ENCODE data around the gene DNAH11. TPM values are rescaled to one million over a fixed set of nuclear protein-coding genes. Genes with fewer than 3 reads are reported as not detected.
"Not testable (repeated sequence)": the region's sequence is repeated elsewhere in the genome, so short reads cannot be mapped to it uniquely, and the experiment has no call there.

DNAH11 gene
- total and polyA plus RNA-seq, 2 donors (not counting 1 experiment from before 2014, with no cell fraction given): 0.33 to 0.34 TPM

DNA sequence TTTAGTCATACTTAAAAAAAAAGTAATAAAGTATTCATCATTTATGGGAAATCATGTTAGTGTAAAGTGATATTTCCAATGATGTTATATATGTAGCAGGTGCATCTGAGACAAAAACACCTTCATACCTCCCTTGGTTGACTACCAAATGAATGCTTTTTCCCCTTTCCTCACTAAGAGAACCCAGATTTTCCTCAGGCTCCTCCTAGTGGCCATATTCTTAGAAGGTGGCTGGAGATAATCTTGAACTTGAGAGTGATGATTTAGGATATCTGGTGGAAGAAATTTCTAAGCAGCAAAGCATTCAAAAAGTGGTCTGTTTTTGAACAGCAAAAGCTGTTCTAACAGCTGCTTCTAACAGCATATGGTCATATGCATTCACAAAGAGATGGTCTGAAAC, 16.8 kb upstream of the DNAH11 start:
- Histone ChIP-seq H2AFZ (ENCODE audit: low read length) (no peak overlapping the region), H4K20me1 (ENCODE audit: control insufficient read depth, extremely low read depth, insufficient read depth, low read length) (no peaks in the 10 kb centered on the region), H3K4me1 (ENCODE audit: control insufficient read depth, extremely low read depth, insufficient read depth, low read length) (no peaks in the 10 kb centered on the region), H3K36me3 (ENCODE audit: control insufficient read depth, insufficient read depth, low read length) (no peaks in the 10 kb centered on the region), H3K27me3 (ENCODE audit: control insufficient read depth, insufficient read depth, low read length) (no peaks in the 10 kb centered on the region), H3K4me3 (replicated peaks in 1 of 4; ENCODE audit: control extremely low read depth in 1 of 4, insufficient read depth in 1 of 4, low read depth in 3 of 4, low read length in 4 of 4) (no peak overlapping the region), H3K79me2 (ENCODE audit: control insufficient read depth, insufficient read depth, low read length) (no peaks in the 10 kb centered on the region), H3K9me3 (ENCODE audit: control insufficient read depth, insufficient read depth, low read depth, low read length) (no peaks in the 10 kb centered on the region), H3K9ac (ENCODE audit: insufficient read depth, low read length) (no peak overlapping the region), H3K27ac (ENCODE audit: insufficient read depth, low read length) (no peak overlapping the region), H3K4me2 (ENCODE audit: extremely low read depth, insufficient read depth, low read length) (no peak overlapping the region)
- DNase-seq (ENCODE audit: low read depth in 2 of 2): peak in 1 of 2 donors; percentile 21
- TF ChIP-seq EZH2 (IDR thresholded peaks at IDR 0.05; ENCODE audit: low read length, missing control alignments): no peak
- TF ChIP-seq, protein P1, sequence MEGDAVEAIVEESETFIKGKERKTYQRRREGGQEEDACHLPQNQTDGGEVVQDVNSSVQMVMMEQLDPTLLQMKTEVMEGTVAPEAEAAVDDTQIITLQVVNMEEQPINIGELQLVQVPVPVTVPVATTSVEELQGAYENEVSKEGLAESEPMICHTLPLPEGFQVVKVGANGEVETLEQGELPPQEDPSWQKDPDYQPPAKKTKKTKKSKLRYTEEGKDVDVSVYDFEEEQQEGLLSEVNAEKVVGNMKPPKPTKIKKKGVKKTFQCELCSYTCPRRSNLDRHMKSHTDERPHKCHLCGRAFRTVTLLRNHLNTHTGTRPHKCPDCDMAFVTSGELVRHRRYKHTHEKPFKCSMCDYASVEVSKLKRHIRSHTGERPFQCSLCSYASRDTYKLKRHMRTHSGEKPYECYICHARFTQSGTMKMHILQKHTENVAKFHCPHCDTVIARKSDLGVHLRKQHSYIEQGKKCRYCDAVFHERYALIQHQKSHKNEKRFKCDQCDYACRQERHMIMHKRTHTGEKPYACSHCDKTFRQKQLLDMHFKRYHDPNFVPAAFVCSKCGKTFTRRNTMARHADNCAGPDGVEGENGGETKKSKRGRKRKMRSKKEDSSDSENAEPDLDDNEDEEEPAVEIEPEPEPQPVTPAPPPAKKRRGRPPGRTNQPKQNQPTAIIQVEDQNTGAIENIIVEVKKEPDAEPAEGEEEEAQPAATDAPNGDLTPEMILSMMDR (conservative IDR thresholded peaks at IDR 0.05 in 1 of 2, IDR thresholded peaks at IDR 0.05 in 1 of 2; ENCODE audit: low read depth in 1 of 2, low read length in 2 of 2): peak; percentile 52 to 60

DNA sequence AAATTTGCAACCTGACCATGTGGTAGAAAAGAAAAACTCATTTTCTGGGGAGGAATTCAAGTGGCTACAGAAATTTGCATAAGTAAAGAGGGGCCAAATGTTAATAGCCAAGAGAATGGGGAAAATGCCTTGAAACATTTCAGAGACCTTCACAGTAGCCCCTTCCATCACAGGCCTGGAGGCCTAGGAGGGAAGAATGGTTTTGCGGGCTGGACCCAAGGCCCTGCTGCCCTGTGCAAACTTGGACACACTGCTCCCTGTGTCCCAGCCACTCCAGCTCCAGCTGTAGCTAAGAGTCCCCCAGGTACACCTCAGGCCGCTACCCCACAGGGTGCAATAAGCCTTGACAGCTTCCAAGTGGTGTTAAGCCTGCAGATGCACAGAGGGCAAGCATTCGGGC, 16.4 kb upstream of the DNAH11 start:
- no peak overlapping the region for H2AFZ ChIP-seq (ENCODE audit: low read length)
- no peaks in the 10 kb centered on the region for H3K4me1 ChIP-seq (ENCODE audit: control insufficient read depth, extremely low read depth, insufficient read depth, low read length)
- no peaks in the 10 kb centered on the region for H3K36me3 ChIP-seq (ENCODE audit: control insufficient read depth, insufficient read depth, low read length)
- H3K9me3 ChIP-seq (ENCODE audit: control insufficient read depth, insufficient read depth, low read depth, low read length): no peaks in the 10 kb centered on the region
- H3K27me3 ChIP-seq (ENCODE audit: control insufficient read depth, insufficient read depth, low read length): no peaks in the 10 kb centered on the region
- H3K4me2 ChIP-seq (ENCODE audit: extremely low read depth, insufficient read depth, low read length): no peak overlapping the region
- no peak for TF ChIP-seq EZH2 (IDR thresholded peaks at IDR 0.05; ENCODE audit: low read length, missing control alignments)
- TF ChIP-seq, protein P1 (conservative IDR thresholded peaks at IDR 0.05 in 1 of 2, IDR thresholded peaks at IDR 0.05 in 1 of 2; ENCODE audit: low read depth in 1 of 2, low read length in 2 of 2): no peak
- no peaks in the 10 kb centered on the region for H3K79me2 ChIP-seq (ENCODE audit: control insufficient read depth, insufficient read depth, low read length)
- no peak overlapping the region for H3K4me3 ChIP-seq (replicated peaks in 1 of 4; ENCODE audit: control extremely low read depth in 1 of 4, insufficient read depth in 1 of 4, low read depth in 3 of 4, low read length in 4 of 4)
- no peak overlapping the region for H3K9ac ChIP-seq (ENCODE audit: insufficient read depth, low read length)
- H3K27ac ChIP-seq (ENCODE audit: insufficient read depth, low read length): no peak overlapping the region
- no peaks in the 10 kb centered on the region for H4K20me1 ChIP-seq (ENCODE audit: control insufficient read depth, extremely low read depth, insufficient read depth, low read length)
- DNase-seq (ENCODE audit: low read depth in 2 of 2): no peak

DNA sequence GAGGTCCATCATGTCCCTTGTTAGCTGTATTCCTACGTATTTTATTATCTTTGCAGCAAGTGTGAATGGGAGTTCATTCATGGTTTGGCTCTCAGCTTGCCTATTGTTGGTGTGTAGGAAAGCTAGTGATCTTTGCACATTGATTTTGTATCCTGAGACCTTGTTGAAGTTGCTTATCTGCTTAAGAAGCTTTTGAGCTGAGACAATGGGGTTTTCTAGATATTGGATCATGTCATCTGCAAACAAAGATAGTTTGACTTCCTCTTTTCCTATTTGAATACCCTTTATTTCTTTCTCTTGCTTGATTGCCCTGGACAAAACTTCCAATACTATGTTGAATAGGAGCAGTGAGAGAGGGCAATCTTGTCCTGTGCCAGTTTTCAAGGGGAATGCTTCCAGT, 10.4 kb upstream of the DNAH11 start:
- H2AFZ ChIP-seq (ENCODE audit: low read length); H3K36me3 ChIP-seq (ENCODE audit: control insufficient read depth, insufficient read depth, low read length); H3K27me3 ChIP-seq (ENCODE audit: control insufficient read depth, insufficient read depth, low read length); H3K4me2 ChIP-seq (ENCODE audit: extremely low read depth, insufficient read depth, low read length); H3K9me3 ChIP-seq (ENCODE audit: control insufficient read depth, insufficient read depth, low read depth, low read length); H3K79me2 ChIP-seq (ENCODE audit: control insufficient read depth, insufficient read depth, low read length); H3K4me1 ChIP-seq (ENCODE audit: control insufficient read depth, extremely low read depth, insufficient read depth, low read length); H4K20me1 ChIP-seq (ENCODE audit: control insufficient read depth, extremely low read depth, insufficient read depth, low read length); H3K4me3 ChIP-seq (replicated peaks in 1 of 4; ENCODE audit: control extremely low read depth in 1 of 4, insufficient read depth in 1 of 4, low read depth in 3 of 4, low read length in 4 of 4); DNase-seq (ENCODE audit: low read depth in 2 of 2); H3K27ac ChIP-seq (ENCODE audit: insufficient read depth, low read length); H3K9ac ChIP-seq (ENCODE audit: insufficient read depth, low read length): not testable (repeated sequence)

DNA sequence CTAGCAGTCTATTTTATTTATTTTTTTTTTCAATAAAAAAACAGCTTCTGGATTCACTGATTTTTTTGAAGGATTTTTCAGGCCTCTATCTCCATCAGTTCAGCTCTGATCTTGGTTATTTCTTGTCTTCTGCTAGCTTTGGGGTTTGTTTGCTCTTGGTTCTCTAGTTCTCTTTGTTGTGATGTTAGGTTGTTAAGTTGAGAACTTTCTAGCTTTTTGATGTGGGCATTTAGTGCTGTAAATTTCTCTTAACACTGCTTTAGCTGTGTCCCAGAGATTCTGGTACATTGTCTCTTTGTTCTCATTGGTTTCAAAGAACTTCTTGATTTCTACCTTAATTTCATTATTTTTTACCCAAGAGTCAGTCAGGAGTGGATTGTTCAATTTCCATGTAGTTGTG, 9.2 kb upstream of the DNAH11 start:
- H3K4me1 ChIP-seq (ENCODE audit: control insufficient read depth, extremely low read depth, insufficient read depth, low read length); DNase-seq (ENCODE audit: low read depth in 2 of 2); H3K4me3 ChIP-seq (replicated peaks in 1 of 4; ENCODE audit: control extremely low read depth in 1 of 4, insufficient read depth in 1 of 4, low read depth in 3 of 4, low read length in 4 of 4); H2AFZ ChIP-seq (ENCODE audit: low read length); H3K36me3 ChIP-seq (ENCODE audit: control insufficient read depth, insufficient read depth, low read length); H3K9ac ChIP-seq (ENCODE audit: insufficient read depth, low read length); H3K27me3 ChIP-seq (ENCODE audit: control insufficient read depth, insufficient read depth, low read length); H3K4me2 ChIP-seq (ENCODE audit: extremely low read depth, insufficient read depth, low read length); H3K9me3 ChIP-seq (ENCODE audit: control insufficient read depth, insufficient read depth, low read depth, low read length); H4K20me1 ChIP-seq (ENCODE audit: control insufficient read depth, extremely low read depth, insufficient read depth, low read length); H3K27ac ChIP-seq (ENCODE audit: insufficient read depth, low read length); H3K79me2 ChIP-seq (ENCODE audit: control insufficient read depth, insufficient read depth, low read length): not testable (repeated sequence)

DNA sequence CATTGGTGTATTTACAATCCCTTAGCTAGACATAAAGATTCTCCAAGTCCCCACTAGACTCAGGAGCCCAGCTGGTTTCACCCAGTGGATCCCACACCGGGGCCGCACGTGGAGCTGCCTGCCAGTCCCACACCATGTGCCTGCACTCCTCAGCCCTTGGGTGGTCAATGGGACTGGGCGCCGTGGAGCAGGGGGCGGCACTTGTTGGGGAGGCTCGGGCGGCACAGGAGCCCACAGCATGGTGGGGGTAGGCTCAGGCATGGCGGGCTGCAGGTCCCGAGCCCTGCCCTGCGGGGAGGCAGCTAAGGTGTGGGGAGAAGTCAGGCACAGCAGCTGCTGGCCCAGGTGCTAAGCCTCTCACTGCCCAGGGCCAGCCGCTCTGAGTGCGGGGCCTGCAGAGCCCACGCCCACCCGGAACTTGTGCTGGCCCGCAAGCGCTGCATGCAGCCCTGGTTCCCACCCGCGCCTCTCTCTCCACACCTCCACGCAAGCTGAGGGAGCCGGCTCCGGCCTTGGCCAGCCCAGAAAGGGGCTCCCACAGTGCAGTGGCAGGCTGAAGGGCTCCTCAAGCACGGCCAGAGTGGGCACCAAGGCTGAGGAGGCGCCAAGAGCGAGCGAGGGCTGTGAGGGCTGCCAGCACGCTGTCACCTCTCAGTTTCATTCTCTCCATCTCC, 6.3 kb upstream of the DNAH11 start:
- H3K4me1 ChIP-seq (ENCODE audit: control insufficient read depth, extremely low read depth, insufficient read depth, low read length); H4K20me1 ChIP-seq (ENCODE audit: control insufficient read depth, extremely low read depth, insufficient read depth, low read length); H3K9me3 ChIP-seq (ENCODE audit: control insufficient read depth, insufficient read depth, low read depth, low read length); H3K79me2 ChIP-seq (ENCODE audit: control insufficient read depth, insufficient read depth, low read length); H2AFZ ChIP-seq (ENCODE audit: low read length); DNase-seq (ENCODE audit: low read depth in 2 of 2); H3K36me3 ChIP-seq (ENCODE audit: control insufficient read depth, insufficient read depth, low read length); H3K27ac ChIP-seq (ENCODE audit: insufficient read depth, low read length); H3K4me2 ChIP-seq (ENCODE audit: extremely low read depth, insufficient read depth, low read length); H3K9ac ChIP-seq (ENCODE audit: insufficient read depth, low read length); H3K27me3 ChIP-seq (ENCODE audit: control insufficient read depth, insufficient read depth, low read length); H3K4me3 ChIP-seq (replicated peaks in 1 of 4; ENCODE audit: control extremely low read depth in 1 of 4, insufficient read depth in 1 of 4, low read depth in 3 of 4, low read length in 4 of 4): not testable (repeated sequence)

Measured in fibroblast of lung (primary cell).